ENCODE data around the gene GRAMD2B.

GRCh38 chr5:126419102-126419501 is 4.1 kb upstream of the GRAMD2B start:
- TF ChIP-seq CTCF (conservative IDR thresholded peaks at IDR 0.05; ENCODE audit: low read depth, low read length) (no peak), EZH2 (IDR thresholded peaks at IDR 0.05; ENCODE audit: low read length, unreplicated experiment) (no peak), EZH2phosphoT487 (IDR thresholded peaks at IDR 0.05; ENCODE audit: borderline replicate concordance, low read length) (no peak)
